Activated T-cell treated with anti-CD3 and anti-CD28 coated beads for 1 hour (primary cell): Measurements from ENCODE around the gene GRAP.

Experiments
- DNase-seq: peaks from one replicate; pipeline ENCODE4 v3.0.0-alpha.2; 2020; ENCODE audit warnings: low read depth

The GRAP gene

GRCh38 chr17:19018600-19018950, 28.2 kb downstream of the GRAP start:
- no peak for DNase-seq

- DNase-seq = no peak
Measured at GRCh38 chr17:19017804-19018599, 28.8 kb downstream of the GRAP start.

GRCh38 chr17:19017401-19017800, 29.4 kb downstream of the GRAP start:
- no peak for DNase-seq

- no peak for DNase-seq
Measured at GRCh38 chr17:19016881-19017280, 29.9 kb downstream of the GRAP start.

- no peak for DNase-seq
Measured at GRCh38 chr17:19016297-19016696, 30.5 kb downstream of the GRAP start.

GRCh38 chr17:19015428-19015827, 31.3 kb downstream of the GRAP start:
- DNase-seq = no peak

- DNase-seq = no peak
Measured at GRCh38 chr17:19014628-19015215, 32.0 kb downstream of the GRAP start.

- no peak for DNase-seq
Measured at GRCh38 chr17:19013806-19014627, 32.7 kb downstream of the GRAP start.

GRCh38 chr17:19013226-19013625, 33.5 kb downstream of the GRAP start:
- DNase-seq = no peak

- no peak for DNase-seq
Measured at GRCh38 chr17:19012171-19013080, 34.3 kb downstream of the GRAP start.

GRCh38 chr17:19011581-19011980, 35.2 kb downstream of the GRAP start:
- DNase-seq = no peak

GRCh38 chr17:19010729-19011505, 35.8 kb downstream of the GRAP start:
- no peak for DNase-seq

- no peak for DNase-seq
Measured at GRCh38 chr17:19009970-19010369, 36.8 kb downstream of the GRAP start.

GRCh38 chr17:19006698-19007097, 40.1 kb downstream of the GRAP start:
- no peak for DNase-seq

- no peak for DNase-seq
Measured at GRCh38 chr17:19005789-19006430, 40.8 kb downstream of the GRAP start.

- DNase-seq = no peak
Measured at GRCh38 chr17:19005137-19005773, 41.5 kb downstream of the GRAP start.

GRCh38 chr17:19004421-19005136, 42.2 kb downstream of the GRAP start, which contains the start of gene FAM83G:
TSS of gene FAM83G (minus strand) at chr17:19004764. CDS start at chr17:19004041, 723 bp downstream.
- DNase-seq = peak; percentile 85

GRCh38 chr17:19003543-19004420, 43.0 kb downstream of the GRAP start:
- peak; percentile 39 for DNase-seq
